Embryonic facial prominence (tissue), 1 donor: ENCODE results near the gene PLA2G4D.

Experiments
- DNase-seq: peaks from one replicate; pipeline ENCODE4 v3.0.0-alpha.2; 2016; ENCODE audit errors: extremely low spot score

The PLA2G4D gene

GRCh38 chr15:42128476-42128875 lies 34.1 kb upstream of the PLA2G4D start:
- no peak for DNase-seq

GRCh38 chr15:42123546-42123945 lies 29.2 kb upstream of the PLA2G4D start:
- DNase-seq = no peak

- no peak for DNase-seq
Measured at GRCh38 chr15:42121682-42122081, 27.3 kb upstream of the PLA2G4D start.

GRCh38 chr15:42121021-42121420 lies 26.7 kb upstream of the PLA2G4D start:
- DNase-seq = no peak

GRCh38 chr15:42120285-42120684 lies 25.9 kb upstream of the PLA2G4D start:
- no peak for DNase-seq

GRCh38 chr15:42119446-42119760 lies 25.0 kb upstream of the PLA2G4D start:
- no peak for DNase-seq

GRCh38 chr15:42118650-42119445 lies 24.5 kb upstream of the PLA2G4D start:
- DNase-seq = no peak

- DNase-seq = no peak
Measured at GRCh38 chr15:42111924-42112323, 17.6 kb upstream of the PLA2G4D start.

GRCh38 chr15:42110367-42110766 lies 16.0 kb upstream of the PLA2G4D start:
- no peak for DNase-seq

- no peak for DNase-seq
Measured at GRCh38 chr15:42108806-42109205, 14.4 kb upstream of the PLA2G4D start.

GRCh38 chr15:42108189-42108588 lies 13.8 kb upstream of the PLA2G4D start:
- DNase-seq = no peak

GRCh38 chr15:42107473-42107872 lies 13.1 kb upstream of the PLA2G4D start:
- DNase-seq = no peak

GRCh38 chr15:42106288-42106687 lies 11.9 kb upstream of the PLA2G4D start:
- DNase-seq = no peak

GRCh38 chr15:42104095-42104891 lies 9.9 kb upstream of the PLA2G4D start:
- no peak for DNase-seq

GRCh38 chr15:42102646-42103235 lies 8.4 kb upstream of the PLA2G4D start:
- no peak for DNase-seq

- no peak for DNase-seq
Measured at GRCh38 chr15:42101861-42102260, 7.5 kb upstream of the PLA2G4D start.

GRCh38 chr15:42100021-42100800 lies 5.8 kb upstream of the PLA2G4D start:
- no peak for DNase-seq

GRCh38 chr15:42097018-42097417 lies 2.7 kb upstream of the PLA2G4D start:
- no peak for DNase-seq

- no peak for DNase-seq
Measured at GRCh38 chr15:42093966-42094365, 396 bp downstream of the PLA2G4D start.

GRCh38 chr15:42092398-42093318 lies 1.7 kb downstream of the PLA2G4D start:
- DNase-seq = no peak
